ENCODE measurements around the gene UXS1.
A peak's percentile ranks its signal among the peaks of the same experiment; 100 is the strongest.

UXS1 gene

DNA sequence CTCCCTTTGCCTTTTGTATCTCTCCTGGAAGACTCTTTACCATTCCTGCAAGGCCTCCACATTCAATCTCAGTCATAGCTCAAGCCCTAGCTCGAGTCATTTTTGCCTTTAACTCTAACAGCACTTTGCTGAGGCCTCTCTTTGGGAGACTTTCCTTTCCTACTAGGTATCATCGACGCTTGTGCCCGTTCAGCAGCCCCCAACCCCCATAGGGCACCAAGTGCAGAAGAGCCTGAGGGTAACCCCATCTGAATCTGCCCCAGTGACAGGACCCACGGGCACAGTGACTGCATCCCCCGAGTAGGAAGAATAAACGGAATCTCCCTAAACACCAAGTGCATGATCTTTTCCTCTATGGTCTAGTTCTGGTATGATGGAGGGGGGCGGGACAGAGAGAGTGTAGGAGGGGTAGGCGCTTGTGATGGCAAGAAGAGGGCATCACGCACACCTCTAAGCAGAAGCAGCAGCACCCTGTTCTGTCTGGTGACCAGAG, 66.3 kb downstream of the UXS1 start:
- DNase-seq, result no peak

DNA sequence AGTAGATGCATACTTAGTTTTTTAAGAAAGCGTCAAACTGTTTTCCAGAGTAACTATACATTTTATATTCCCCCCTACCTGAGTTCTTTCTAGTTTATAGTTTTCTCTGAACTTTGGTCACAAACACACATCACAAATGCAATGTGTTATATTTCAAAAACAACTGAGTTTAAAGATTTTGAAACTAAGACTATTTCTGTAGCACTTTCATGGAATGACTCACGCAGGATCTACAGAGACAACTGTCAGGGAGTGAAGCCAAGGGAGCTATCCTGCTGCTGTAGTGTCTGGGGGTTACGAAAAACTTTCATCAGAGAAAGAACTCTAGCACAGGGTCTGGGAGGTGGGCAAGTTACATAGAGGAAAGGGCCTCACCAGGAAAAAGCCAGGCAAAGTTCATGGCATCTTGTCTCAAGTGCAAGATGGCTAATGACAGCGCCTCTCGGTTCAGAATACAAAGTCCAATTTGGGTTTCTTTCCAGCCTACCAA, 66.8 kb downstream of the UXS1 start:
- no peak for DNase-seq

DNA sequence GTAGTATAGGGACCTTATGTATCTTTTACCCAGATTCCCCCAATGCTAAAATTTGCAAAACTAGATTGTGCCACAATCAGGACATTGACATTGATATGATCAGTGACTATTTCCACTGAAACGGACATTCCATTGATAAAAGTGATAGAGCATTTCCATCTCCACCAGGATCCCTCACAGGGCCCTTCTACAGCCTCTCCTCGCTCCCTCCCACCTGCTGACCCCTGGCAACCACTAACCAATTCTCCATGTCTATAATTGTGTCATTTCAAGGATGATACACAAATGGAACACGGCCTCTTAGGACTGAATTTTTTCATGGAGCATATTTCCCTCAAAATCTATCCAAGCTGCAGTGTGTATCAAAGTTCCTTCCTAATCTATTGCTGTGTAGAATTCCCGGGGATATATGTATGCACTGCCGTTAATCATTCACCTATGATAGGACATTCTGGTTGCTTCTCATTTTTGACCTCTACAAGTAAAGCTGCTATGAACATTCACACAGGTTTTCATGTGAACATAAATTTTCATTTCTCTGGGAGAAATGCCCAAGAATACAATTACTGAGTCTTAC, 67.3 kb downstream of the UXS1 start:
- DNase-seq, result no peak

DNA sequence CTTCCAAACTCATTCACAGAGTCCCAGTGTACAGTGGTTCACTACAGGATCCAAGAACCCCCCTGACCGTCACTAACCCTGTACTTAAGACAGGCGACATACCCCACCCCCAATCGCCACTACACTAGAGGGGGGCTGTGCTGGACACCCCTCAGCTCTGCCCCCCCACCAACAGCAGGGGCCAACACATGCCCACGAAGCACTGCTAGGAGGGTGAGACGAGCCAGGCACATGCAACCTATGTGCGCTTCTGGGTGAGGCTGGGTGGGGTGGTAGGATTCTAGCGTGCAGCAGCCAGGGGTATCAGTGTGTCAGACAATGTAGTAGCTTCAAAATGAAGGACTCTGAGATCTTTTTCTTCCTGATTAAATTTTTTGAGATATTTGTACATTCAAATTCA, 67.8 kb downstream of the UXS1 start:
- DNase-seq, result no peak

DNA sequence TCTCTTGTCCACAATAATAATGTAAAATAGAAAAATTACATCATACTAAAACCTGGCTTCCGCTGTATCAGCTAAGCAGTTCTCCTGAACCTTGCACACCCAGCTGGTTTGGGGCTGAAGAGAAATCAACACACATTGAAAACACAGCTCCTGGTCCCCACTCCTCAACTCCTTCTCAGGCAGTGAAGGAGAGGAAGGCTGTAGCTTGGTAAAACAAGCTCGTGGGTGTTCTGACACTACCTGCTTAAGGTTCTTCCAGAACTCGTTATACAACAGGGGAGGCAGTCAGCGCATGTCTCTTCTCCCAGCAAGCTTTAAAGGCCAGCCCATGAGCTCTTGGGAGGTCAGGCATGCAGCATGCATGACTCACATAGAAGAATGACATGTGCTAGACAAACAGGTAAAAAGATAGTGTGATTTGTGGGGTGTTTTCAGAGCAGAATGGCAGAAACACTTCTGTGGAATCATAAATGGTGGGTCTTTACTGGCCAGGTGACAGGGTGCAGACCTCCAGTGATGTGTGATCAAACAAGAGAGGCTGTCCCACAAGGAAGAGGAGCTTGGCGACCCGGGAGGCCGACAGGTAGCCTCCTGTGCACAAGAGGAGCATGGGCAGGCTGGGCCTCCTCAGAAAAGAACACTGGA, 69.1 kb downstream of the UXS1 start:
- DNase-seq, result no peak

DNA sequence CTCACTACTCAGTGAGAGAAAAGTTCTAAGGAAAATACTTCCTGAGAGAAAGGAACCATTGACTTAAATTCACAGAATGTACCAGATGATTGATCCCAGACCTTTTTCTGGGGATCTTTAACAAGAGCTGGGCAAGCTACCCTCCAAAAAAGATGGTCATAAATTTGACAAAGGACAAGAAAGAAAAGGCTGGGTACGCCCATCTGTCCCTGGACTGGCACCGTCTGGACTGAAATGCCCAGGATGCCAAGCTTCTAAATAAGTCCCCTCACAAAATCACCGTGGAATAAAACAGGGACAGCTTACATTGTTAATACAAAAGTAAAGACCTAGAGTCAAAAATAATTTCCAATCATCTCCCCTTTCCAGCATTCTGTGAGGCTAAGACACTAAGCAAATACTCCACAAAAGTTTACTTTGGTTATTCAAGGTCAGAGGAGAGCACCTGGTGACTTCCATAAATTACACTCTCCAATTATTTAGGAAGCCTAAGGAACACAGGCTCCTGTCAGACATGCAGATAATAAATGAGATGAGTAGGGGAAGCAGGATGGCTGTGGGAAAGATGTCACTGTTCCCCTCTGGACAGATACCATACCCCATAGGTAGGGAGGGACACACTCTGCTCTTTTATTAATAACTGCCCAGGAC, 69.9 kb downstream of the UXS1 start:
- no peak for DNase-seq

DNA sequence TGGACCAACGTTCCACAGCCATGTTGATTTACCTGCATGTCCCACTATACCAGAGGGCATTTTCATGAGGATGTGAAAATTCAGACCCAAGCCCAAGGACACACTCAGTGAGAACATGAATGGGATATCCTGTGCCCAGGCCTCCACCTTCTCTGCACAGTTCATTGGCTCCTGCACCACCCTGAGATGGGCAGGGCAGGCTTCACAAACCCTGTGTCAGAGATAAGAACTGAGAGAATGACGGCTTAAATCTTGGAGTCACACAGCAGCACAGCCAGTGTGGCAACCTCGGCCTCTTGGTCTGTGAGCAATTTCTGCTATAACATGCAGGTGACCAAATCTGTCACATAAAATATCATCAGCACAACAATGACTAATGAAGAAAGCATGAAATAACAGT, 71.9 kb downstream of the UXS1 start:
- DNase-seq, result no peak

DNA sequence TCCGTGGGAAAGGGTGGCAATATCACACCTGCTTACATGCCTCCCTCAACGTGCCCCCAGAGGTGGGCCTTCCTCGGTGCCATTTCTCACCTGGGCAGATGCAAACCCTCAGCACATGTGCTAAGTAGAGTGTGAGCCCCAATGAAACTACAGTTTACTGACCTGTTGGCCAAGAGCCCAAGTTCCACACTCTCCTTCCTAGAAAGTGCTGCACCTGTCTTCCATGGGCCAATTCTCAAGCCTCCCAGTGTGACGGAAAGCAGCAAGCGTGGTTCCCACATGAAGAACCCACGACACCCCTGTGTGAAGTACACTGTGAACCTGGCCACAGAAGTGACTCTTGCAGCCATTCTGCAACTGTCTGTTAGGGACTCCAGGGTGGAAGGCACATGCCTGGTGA, 73.7 kb downstream of the UXS1 start:
- DNase-seq, result no peak

DNA sequence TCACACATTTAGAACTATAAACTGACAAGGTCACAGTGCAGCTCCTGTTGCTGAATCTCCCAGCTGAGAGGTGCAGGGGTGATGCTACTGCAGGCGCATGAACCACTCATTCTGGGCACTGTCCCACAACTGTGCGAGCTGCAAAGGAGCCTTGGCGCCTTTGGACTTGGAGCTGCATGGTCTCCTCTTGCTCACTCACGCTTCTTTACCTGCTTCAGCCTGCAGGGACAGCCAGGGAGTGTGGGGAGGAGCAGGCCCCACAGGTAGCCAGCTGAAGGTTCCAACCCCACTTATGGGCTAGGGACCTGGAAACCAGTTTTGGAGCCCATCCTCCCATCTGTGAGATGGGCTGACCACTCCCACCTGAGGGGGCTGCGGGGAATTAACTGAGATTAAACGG, 75.0 kb downstream of the UXS1 start:
- no peak for DNase-seq

DNA sequence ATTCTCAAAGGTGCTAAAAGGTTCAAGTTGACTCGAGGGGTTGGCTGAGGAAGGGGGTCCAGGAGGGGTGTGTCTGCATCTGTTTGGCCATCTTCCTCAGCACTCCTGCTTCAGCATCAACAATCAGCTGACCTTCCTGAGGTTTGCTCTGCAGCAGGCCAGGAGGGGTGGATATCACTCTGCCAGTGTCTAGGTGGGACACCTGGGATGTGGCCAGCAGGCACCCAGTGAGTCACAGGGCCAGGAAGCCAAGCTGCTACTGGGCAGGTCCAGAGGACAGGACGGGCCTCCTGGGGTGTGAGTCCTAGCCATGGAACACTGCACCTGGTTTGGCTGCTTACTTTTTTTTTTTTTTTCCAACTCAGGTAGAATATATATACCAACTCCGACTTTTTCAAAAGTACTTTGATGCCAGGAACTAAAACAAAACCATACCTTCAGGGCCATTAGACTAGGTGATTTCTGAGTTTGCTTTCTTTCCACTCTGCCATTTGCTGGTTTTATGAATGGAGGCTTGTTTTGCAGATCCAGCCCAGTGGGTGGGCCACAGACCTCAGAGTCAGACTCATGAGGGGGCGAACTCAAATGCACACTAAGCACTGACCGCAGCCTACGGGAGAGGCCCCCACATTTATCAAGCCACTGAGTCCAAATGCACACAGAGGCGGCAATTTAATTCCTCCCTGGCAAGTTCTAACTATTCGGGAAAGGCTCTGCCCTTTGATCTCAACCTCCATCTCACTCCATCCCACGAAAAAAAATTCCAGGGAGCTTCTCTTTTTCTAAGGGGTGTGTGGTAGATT, 76.0 kb downstream of the UXS1 start:
- DNase-seq, result no peak

DNA sequence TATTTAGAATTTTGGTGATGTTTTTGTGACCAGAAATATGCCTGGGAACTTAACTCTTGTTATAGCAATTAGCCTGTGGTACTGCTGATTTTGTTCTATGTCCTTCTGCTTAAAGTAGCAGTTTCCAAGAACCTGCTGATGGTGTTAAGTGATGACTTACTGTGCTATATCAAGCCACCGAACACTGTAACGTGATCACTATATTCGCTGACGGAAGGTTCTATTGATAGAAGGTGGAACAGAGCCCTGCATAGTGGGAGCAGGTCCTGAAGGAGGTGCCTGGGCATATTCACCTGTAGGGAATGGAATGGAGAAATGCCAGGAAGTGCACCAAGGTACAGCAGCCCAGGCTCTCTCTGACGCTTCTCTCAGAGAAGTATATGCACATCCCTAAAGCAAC, 76.8 kb downstream of the UXS1 start:
- DNase-seq, result no peak

DNA sequence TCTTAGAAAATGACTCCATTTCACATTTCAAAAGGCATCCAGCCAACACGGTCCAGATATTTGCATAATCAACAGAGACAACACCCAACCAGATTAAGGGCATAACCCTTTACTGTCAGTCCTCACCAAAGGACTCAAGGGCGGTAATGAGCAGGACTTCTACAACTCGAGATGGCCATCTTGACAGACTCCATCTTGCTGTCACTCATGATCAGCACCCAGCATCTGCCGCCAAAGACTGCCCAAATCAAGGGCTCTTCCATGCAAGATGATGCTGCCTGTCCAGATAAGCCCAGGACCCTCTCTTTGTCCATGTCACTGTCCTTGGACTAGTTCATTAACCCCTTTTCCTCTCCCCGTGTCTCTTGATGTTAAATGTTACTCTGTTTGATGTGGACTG, 77.9 kb downstream of the UXS1 start:
- no peak for DNase-seq

DNA sequence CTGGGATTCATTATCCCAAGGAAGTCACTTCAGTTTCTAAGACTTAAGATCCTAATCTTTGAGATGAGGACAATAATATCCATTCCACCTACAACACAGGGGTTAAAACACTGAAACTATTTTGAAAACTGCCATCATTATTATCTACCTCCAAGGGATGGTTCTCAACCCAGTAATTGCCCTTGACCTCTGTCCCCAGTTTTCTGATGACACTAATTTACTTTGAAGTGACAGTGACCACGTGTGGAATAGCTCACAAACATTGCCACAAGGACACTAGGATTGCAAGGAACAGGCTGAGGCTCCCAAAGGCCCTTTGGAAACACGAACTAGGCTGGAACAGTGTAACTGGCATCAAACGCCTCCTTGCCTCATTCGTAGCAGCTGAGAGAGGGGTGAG, 78.4 kb downstream of the UXS1 start:
- DNase-seq, result no peak

DNA sequence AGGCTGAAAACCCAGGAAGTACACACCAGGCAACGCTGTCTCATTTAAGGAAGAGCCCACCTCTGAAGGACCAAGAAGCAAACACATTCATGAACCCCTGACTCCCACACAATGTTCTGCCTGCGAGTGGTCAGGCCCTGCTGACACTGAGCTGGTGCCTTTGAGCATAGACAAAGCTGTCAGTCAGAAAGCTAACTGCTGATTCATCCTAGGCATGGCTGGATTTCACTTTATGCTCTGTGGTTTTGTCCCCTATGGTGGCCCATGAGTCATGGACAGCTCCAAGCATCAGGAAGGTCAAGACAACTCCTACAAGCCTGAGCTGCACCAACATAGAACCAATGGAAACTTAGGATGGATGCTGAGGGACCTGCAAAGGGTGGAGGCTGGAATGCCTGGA, 78.9 kb downstream of the UXS1 start:
- DNase-seq, result peak; percentile 91

DNA sequence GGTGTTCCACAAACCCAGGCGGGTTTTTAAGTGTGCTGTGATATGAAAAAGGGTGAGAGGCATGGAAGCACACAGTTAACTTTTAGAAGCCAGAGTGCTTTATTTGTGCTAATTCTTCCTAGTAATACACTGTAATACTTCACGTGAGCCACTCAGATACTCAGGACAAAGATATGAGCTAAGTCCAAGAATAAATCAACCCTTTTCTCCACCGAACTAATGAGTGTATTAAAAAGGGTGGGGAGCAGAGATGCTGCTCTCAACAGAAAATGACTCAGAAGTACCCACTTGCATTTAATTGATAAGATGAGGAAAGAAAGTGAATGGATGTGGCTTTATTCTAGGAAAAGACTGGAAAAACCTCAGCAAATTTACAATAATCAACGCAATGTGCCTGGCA, 79.9 kb downstream of the UXS1 start:
- DNase-seq, result no peak

DNA sequence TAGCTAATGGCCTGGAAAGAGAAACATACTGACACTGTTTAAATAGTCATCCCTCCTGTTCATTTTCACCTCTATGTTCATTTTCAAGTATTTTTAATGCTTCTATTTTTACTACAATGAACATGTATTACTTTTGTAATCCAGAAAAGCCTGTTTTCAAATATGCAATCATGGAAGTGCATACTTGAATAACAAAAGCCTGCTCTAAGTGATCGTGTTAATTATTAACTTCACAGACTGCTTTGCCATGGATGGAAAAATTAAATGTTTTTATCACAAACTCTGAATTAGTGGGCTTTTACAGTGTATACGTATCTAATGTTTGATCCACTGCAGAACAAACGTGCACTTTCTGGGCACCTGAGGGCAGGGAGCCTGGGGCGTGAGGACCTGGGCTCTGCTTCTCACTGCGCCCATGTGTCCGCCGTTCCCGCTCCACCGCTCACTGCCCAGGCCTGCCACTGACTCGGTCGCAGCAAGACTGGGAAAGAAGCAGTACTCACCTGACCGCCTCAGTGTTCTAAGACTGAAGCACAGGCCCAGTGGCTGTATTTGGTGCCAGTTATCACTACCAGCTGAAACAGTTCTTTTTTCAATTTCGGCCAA, 80.6 kb downstream of the UXS1 start:
- no peak for DNase-seq

DNA sequence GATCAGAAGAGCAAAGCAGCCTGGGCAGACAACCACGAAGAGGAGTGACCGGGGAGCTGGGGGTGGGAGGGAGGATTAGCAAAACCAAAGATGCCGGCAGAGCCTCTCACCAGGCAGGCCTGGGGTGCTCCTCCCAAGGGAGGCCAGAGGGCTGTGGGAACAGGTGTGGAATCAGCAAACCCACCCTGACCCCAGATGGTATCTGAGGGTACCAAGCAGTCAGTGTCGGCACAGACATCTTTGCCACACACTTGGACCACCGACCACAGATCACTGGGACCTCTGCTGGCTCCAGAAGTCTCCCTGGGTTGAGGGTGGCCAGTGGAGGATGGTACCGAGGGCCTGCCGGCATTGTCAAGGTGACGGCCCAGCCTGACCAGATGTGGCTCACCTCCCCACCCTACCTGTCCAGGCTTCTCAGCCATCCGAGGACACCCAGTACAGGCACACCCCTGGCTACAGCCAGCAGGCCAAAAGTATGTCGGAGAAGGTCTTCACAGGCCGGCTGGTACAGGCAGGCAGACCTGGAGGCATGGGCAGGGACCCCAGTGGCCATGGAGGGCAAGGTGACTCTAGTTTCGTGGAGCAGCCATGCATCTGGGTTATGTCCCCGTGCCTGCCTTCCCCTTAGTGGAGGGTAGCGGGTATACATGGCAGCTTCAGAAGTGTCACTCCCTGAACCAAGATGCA, 82.1 kb downstream of the UXS1 start:
- DNase-seq, result no peak

DNA sequence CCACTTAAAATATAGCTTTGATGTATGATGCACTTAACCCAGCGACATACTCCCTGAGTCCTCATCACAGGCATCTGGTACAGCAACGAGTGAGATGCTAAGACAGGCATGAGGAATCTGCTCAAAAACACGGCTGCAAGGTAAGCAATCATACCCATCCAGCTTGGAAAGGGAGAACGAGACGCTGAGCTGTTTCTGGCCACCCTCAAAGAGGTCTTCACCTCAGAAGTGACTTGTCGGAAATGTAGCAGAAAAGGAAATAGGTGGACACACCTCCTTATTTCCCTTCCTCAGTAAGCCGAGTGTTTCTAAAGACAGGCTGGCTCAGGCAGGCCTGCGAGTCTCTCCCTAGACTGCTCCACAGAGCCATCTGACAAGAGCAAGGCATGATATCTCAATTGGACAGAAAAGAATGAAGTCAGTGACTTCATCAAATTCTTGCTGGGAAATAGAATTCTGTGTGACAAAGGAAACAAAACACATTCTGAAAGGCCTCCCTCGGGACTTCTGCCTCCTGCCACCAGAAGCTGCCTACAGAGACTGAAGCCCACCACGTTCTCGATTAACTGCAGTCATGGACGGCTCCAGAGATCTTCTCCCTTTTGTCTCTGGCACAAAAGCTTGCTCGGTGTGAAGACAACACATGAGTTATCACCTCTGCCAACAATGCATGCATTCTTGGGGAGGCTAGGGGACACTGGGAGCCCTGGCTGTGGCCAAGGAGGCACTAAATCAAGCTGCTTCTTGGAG, 84.3 kb downstream of the UXS1 start:
- no peak for DNase-seq

DNA sequence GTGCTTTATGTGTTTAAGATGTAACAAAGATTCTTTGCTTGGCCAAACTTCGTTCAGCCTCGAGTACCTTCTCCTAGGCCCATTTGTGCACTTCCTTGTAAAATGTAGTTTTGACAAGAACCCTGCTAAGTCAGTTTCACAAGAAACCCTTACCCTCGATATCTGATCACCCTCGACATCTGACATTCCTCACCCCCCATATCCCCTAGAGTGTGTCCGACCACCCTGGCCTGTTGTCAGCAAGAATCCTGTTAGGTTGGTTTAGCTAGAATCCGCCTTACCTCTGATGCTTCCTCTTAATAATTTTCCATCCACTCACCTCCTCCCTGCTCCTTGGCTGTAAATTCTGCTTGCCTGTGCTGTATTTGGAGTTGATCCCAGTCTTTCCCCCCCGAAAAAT, 85.3 kb downstream of the UXS1 start:
- DNase-seq, result no peak

DNA sequence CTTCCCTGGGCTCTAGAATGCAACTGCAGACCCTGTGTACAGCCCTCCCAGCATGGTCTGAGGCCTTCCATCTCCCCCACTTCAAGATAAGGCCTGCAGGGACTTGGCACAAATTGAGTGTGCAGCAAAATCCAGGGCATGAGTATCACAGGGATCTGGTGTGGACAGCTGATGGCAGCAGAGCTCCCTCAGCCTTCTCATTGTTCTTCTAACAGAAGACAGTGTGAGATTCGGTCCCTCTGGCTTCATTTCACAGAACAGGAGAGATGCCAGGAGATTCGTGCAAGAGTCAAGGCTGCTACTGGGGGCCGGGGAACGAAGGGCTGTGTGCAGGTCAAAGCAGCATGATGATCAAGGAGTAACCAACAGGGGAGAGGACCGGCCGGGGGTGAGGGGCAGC, 85.8 kb downstream of the UXS1 start:
- DNase-seq, result no peak

DNA sequence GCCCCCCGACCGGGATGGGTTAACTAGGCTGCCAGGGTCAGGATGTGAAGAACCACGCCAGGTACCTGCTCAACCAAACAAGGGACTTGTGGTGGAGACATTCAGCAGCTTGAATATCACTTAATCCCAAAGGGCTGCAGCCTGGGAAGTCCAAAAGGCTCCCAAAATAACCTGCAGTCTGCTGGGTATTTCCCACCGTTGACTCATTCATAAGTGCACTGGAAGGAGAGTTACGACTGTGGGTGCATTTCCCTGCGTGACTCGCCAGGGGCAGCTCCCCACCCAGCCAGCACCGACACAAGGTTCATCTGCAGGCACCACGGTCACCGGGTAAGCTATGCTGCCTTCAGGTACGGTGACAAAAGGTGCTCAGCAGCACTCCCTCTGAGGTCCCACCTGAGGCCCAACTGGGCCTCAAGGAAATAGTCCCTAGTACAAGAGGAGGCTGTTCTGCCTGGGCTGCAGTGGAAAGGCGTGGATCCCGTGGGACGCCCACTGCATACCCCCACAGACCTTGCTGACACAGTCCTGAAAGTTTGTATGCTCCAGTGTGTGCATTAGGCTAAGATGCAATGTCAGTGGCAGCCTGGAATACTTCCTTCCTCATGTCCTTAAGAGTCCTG, 86.5 kb downstream of the UXS1 start:
- no peak for DNase-seq

Data from OCI-M1 (cell line).